HG02981 (cell line): ENCODE data around the gene C5orf15.
A peak's percentile ranks its signal among the peaks of the same experiment; 100 is the strongest.
"Not testable (repeated sequence)": the region's sequence is repeated elsewhere in the genome, so short reads cannot be mapped to it uniquely, and the experiment has no call there.

ENCODE experiments used
- ATAC-seq: cut with Tn5 transposase; IDR thresholded peaks from one replicate; pipeline ENCODE4 v1.9.1; 2021; ENCODE audit warnings: mild to moderate bottlenecking, moderate library complexity; ENCODE audit not compliant: unreplicated experiment

C5orf15 gene

DNA sequence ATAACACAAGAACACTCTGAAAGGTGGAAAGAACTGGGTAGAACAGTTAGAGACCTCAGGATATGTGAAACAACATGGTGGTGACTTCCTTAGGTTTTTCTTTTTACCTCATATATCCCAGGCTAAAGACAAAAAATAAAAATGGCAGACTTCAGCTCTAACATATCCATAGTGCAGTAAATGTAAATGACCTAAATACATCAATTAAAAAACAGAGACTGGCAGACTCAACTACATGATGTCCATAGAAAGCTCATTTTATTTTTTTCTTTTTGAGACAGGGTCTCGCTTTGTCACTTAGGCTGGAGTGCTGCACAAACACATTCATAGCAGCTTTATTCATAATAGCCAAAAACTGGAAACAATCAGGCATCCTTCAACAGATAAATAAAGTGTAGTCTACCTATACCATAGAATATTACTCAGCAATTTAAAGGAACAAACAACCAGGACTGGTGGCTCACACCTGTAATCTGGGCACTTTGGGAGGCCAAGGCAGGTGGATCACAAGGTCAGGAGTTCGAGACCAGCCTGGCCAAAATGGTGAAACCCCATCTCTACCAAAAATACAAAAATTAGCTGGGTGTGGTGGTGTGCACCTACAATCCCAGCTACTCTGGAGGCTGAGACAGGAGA, 4.8 kb downstream of the C5orf15 start:
- no peak for ATAC-seq

DNA sequence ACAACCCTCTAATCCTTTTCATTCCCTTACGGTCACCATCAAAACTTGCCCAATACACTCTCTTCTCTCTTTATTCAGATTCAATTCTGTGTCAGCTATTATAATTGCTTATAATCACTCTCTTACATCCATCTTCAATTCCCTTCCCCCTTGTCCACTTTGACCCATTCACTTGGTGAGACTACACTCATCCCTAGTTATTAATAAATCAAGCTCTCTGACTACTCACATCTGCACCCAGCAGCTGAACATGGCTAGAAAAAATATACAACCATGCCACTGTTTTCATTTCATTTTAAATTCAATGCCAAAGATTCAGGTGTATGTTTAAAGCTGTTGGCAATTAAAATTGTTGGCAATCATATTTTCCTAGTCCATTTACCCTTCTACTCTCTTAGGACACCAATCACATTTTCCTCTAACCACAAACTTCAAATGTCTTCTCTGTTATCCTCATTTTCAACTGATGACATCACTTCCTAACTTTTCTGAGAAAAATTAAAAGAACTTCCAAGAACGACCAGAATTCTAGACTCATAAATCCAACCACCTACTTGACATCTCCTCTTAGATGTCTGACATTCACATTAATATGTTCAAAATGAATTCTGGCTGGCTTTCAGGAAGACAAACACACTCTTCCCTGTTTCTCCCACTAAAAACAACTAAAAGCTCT, 5.5 kb downstream of the C5orf15 start:
- no peak for ATAC-seq

DNA sequence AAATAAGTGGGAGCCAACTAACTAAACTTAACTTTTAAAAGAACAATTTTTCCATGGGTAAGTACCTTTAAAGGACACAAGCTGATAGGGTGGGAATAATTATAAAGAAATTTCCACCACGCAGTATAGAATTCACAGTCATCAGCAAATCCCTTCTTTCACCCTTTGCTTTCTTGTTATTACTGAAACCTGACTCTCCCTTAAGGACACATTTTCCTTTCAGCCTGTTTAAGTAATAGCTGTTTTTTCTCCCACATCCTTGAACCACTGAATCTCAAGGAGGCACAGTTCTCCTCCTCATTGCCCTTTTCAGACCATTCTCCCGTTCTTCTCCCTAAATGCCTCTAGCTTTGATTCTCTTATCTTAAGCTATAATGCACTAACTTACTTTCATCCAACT, 6.3 kb downstream of the C5orf15 start:
- ATAC-seq, result no peak

DNA sequence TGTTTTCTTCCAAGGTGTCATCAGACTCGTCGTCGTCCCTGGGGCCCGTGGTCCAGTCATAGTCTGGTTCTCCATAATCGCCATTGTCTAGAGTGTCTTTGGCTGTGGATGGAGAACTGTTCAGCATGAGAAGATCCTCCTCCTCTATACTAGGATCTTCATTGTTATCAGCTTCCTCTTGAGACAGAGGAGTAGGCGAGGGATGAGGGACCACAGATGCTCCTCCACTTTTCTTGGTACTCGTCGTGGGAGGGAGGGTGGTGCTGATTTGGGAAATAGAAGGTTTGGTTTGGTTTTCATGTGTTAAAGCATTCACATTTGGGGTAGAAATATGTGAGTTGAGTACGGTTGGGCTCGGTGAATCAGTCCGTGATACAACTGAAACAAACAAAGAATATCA, 8.8 kb downstream of the C5orf15 start:
- ATAC-seq, result no peak

DNA sequence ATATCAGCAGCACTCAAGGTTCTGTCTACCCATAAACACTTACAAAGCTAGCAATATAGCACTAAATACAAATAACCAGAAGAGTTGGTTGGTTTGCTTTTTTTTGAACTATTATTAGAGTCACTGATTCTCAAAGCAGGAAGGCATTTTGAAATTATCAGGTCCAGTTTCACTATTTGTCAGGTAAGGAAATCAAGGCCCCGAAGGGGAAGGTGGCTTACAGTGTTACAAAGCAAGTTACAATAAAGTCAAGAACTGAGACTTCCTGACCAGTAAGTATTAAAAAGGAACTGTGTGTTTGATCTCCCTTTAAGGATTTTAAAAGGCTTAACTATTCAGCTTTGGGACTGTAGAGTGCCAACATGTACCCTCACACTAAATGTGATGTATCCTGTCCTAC, 10.8 kb downstream of the C5orf15 start:
- ATAC-seq, result peak; percentile 57

DNA sequence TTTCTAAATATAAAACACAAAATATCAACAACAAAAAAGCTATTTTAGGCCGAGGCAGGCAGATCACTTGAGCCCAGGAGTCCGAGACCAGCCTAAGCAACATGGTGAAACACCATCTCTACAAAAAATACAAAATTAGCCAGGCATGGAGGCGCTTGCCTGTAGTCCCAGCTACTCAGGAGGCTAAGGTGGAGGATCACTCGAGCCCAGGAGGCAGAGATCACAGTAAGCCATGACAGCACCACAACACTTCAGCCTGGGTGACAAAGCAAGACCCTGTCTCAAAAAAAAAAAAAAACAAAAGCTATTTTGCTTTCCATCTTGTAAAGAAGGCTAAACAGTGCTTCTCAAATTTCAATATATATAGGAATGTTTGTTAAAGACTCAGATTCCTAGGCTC, 11.3 kb downstream of the C5orf15 start:
- no peak for ATAC-seq

DNA sequence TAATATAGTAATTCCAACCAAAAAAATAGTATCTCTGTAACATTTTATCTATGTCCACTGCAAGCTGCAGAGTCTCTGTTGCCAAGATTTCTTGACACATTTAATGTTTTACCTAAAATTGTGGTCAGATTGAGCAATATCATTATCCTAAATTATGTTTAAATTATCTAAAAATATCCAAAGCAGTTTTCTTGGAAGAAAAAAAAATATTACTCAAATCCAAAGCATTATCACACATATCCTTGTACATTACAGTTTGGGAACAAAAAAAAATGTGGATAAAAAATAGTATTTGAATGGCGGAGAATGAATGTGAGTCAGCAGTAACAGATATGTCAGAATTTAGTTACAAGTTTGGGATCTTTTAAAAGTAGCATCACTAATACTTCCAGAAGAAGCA, 12.2 kb downstream of the C5orf15 start:
- not testable (repeated sequence) for ATAC-seq

DNA sequence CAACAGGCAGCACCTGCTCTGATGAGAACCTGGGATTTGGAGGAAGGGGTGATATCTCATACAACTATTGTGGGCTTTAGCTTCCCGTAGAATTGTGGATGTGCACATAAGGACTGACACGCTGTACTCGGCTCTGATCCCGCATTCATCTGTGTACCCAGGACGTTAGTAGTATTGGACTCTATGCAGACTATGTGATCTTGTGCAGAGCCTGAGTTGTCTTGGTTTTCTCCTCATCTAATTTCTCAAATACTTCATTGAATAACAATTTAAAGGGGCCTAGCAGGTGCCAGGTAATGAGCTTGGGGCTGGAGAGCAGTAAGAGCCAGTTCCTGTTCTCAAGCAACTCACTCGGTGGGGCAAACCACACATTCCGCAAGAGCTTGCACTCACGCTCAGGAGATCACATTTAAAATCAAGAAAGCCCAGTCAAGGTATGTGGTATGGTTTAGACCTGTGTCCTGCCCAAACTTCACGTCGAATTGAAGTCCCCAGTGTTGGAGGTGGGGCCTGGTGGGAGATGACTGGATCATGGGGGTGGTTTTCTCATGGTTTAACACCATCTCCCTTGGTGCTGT, 14.8 kb downstream of the C5orf15 start:
- no peak for ATAC-seq

DNA sequence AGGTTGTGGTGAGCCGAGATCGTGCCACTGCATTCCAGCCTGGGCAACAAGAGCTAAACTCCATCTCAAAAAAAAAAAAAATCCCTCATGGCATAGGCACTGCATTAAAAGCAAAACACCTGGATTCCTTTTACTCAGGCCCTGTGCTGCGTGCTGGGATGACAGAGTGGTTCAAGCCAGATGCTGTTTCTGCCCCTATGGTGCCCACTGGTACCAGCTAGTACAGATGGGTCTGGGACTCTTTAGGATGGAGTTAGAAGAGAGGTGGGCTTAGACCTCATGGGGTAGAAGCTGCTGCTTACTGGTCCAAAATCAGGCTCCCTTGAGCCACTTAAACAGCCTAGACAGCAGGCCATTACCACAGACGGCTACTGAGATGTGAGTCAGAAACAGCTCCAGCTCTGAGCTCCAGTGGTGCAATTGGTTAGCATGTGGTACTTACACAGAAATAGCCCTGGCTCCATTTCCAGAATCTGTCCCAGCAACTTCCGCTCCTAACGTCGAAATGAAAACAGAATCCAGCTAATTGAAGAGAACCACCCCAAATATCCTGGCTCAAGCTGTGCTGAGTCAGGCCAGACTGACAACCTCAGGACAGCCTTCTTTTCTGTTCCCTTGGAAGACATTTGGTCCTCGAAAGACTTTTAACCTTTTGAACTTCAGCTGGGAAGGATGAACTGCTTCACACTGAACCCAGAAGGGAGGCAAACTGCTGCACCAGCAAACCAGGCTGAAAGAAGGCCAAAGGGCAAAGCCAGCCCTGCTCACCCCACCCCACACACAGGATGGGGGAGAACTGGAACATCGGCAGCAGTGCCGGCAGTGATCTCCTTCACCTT, 15.5 kb downstream of the C5orf15 start:
- ATAC-seq, result no peak

DNA sequence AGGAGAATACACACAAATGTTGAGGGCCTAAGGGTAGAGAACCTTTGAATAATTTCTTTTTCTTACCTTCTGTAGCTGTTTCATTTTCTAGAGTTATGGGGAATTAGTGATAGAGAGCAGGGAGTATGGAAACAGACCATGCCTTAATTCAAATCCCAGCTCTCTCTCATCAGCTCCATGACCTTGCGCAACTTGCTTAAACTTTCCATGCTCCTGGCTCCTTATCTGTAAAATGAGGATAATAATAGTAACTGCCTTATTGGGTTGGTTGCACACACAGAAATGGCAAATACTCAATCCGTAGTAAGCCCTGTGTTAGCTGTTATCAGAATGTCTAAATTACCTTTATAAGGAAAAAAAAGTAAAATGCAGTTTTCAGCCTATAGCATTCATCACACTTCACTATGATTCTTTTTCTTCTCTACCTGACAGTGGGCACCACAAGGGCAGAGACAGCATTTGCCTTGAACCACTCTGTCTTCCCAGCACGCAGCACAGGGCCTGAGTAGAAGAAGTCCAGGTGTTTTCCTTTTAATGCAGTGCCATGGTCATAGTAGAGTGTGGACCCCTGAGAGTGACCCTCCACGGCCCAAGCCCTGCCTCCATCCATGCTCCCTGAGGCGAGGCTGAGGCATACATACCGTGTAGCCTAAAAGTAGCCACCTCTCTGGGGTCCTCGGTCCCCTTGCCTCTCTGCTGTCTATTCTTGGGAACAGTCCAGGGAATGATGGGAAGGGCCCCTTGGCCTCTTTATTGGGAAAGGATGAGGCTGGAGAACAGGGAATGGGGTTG, 17.4 kb downstream of the C5orf15 start:
- no peak for ATAC-seq

DNA sequence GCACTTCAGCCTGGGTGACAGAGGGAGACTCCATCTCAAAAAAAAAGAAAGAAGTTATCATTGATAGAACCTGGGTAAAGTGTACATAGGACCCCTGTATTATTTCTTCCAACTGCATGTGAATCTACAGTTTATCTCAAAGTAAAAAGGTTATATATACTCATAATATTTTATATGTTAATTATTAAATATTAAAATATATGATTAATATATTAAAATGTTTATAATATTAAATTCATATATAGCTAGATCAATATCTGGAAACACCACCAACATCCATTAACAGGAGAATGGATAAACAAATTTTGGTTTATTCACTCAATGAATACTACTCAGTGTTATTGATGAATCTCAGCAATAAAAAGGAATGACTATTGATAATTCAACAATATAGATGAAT, 19.7 kb downstream of the C5orf15 start:
- ATAC-seq, result no peak

DNA sequence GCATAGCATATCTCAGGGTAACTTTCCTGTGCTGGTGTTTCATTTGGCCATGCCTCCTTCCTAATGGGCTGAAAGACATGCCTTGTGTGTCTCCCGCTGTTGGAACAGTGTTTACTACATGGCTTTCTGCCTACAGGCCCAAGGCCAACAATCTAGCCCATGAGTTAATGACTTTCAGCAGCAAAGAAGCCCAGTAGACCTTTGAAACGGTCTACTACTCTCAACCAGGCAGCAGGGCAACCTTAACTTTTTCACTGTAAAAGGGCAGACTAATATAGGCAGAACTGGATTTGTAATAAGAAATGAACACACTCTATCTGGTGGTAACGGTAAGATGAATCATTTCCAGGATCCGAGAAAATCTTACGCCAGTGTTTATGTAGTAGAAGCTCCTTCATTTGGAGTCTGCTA, 21.0 kb downstream of the C5orf15 start:
- no peak for ATAC-seq

DNA sequence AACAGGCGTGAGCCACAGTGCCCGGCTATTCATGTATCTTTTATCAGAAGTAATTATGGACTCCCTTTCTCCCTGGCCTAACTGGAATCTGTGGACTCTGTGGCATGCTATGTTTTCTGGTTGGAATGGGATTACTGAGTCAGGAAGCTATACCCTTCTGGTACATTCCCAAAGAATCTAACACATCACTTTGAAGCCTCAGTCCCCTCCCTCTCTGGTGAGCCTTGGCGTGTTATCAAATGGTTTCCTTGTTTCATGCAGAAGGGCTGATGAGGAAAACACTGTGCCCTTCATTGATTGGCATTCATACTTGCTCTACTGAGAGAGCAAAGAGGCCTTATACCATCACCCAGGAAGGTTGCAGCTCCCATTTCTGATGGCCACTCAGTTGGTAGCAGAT, 22.9 kb downstream of the C5orf15 start:
- no peak for ATAC-seq

DNA sequence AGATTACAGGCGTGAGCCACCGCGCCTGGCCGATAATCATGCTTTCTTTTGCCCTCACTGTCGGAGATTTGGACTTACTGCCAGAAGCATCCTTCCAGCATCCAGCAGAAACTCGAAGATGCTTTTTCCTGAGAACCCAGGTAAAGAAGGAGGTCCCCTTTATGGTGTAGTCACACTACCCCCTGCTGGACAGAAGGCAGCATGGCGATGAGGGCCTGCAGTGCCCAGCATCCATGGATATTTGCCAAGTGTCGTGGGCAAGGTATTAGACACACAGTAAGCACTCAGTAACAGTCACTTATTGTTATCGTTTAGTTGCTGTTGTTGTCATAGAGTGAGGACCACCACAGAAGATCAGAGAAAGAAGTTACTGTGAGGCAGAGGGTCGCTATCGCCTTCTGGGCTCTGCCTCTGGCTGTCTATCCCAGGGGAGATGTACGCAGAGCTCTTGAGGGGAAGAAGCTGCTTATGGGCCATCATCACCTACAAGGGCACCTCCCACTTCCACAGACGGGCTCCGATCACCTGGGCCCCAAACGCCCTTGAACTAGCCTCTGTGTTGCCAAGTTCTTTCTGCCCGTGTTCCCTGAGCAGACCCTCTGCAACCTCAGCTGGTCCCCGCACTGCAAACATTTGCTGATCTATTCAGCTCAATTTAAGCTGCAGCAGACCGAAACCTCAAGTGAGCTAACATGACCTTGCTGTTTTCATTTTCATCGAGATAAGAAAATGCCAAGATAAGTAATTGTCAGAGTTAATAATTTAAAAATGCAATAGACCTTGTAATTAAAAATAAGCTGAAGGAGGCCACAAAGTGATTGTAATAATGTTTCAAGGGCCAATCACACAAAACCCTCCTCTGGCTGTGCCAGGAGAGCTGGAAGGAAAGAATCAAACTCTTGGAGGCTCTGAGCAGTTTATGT, 23.9 kb downstream of the C5orf15 start:
- no peak for ATAC-seq

DNA sequence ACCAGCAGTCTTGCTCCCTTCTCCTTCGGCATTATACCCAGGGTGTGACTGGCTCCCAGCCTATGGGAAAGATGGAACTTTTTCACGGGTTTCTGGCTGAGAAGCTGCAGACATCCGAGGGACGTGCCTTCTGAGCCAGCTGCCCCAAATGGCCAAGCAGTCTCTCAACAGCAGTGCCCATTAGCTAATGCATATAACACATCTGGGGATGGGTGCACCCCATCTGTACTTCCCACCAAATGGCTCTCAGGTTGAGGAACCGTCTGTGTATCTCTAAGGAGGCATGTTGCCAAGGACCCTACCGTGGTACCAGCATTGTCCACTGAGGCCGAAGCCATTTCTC, 25.0 kb downstream of the C5orf15 start:
- ATAC-seq, result no peak

DNA sequence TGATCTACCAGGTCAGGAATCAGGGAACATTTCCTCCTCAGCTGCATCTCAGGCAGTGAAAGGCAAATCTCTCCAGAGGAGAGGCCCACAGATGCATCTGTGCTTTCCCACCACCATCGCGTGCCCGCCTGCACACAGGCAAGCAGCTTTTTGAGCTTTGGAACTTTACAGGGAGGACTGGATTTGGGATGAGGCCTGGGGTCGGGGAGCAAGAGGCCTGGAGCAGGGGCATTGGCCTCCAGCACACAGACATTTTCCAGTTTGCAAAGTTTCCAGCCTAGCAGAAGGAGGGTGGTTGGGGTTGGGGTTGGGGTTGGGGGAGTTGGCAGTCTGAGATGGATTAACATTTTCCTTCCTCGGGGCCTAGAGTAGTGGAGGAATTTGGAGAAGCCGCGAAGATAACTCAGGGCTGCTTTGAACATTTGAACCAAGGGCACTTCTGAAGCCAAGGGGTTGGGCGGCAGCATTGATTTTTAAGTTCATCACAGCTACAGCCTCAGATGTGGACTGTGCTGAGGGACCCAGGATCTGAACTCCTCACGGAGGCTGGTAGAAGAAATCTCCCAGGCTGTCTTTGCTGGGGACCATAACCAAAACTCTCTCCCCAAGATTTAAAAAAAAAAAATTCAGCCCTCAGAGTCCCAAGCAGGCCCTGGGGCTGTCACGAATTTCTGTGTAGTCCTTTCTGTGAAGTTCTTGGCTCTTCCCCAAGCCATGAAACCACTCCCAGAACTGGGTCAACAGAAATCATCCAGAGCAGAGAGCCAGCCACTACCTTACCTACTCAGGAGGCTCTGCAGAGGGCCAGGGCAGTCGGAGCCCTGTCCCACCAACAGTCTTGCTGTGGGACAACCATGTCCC, 25.6 kb downstream of the C5orf15 start:
- ATAC-seq, result no peak

DNA sequence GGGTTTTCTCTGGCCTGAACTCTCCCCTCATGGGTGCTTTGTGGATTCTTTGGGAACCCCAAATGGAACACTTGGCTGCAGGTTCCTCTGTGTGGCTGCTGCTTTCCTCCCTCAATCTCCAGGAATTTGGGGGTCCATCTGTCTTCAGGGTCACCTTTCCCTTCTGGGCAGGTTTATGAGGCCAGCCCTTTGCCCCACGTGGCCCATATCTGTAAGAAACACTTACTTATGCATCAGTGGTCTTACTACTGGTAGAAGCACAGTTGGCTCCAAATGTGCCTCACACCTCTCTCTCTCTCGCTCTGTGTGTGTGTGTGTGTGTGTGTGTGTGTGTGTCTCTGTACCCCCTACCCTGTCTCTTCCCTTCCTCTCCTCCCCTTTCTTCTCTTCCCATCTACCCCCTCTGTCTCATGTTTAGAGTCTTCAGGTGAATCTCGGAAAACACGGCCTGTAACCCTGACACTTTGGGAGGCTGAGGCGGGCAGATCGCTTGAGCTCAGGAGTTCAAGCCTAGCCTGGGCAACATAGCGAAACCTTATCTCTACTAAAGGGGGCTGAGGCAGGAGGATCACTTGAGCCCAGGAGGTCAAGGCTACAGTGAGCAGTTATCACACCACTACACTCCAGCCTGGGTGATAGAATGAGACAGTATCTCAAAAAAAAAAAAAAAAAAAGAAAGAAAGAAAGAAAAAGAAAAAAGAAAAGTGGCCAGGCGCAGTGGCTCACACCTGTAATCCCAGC, 26.8 kb downstream of the C5orf15 start:
- no peak for ATAC-seq

DNA sequence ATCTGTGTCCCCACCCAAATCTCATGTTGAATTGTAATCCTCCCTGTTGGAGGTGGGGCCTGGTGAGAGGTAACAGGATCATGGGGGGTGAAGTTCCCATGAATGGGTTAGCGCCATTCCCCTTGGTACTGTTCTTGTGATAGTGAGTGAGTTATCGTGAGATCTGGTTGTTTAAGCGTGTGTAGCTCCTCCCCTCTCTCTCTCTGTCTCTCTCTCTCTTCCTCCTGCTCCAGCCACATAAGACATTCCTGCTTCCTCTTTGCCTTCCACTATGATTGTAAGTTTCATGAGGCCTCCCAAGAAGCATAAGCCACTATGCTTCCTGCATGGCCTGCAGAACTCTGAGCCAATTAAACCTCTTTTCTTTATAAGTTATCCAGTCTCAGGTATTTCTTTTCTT, 28.8 kb downstream of the C5orf15 start:
- no peak for ATAC-seq
